ES-I3 (cell line): ENCODE data around the gene PYROXD2.

Source experiments
- H3K36me3 ChIP-seq: 2 replicates; pipeline ENCODE4 v1.6.1; 2013; ENCODE audit warnings: mild to moderate bottlenecking, low read length, control low read depth, moderate library complexity; ENCODE audit not compliant: insufficient read depth
- H3K4me1 ChIP-seq: 2 replicates; pipeline ENCODE4 v1.6.1; 2013; ENCODE audit warnings: mild to moderate bottlenecking, control low read depth, low read length; ENCODE audit not compliant: insufficient read depth
- H3K9ac ChIP-seq: 2 replicates; pipeline ENCODE4 v1.6.1; 2013; ENCODE audit warnings: low read depth, mild to moderate bottlenecking, low read length, moderate library complexity
- H3K9me3 ChIP-seq: 2 replicates; pipeline ENCODE4 v1.6.1; 2013; ENCODE audit warnings: mild to moderate bottlenecking, low read length, moderate library complexity; ENCODE audit not compliant: control insufficient read depth, insufficient read depth

PYROXD2 gene

DNA sequence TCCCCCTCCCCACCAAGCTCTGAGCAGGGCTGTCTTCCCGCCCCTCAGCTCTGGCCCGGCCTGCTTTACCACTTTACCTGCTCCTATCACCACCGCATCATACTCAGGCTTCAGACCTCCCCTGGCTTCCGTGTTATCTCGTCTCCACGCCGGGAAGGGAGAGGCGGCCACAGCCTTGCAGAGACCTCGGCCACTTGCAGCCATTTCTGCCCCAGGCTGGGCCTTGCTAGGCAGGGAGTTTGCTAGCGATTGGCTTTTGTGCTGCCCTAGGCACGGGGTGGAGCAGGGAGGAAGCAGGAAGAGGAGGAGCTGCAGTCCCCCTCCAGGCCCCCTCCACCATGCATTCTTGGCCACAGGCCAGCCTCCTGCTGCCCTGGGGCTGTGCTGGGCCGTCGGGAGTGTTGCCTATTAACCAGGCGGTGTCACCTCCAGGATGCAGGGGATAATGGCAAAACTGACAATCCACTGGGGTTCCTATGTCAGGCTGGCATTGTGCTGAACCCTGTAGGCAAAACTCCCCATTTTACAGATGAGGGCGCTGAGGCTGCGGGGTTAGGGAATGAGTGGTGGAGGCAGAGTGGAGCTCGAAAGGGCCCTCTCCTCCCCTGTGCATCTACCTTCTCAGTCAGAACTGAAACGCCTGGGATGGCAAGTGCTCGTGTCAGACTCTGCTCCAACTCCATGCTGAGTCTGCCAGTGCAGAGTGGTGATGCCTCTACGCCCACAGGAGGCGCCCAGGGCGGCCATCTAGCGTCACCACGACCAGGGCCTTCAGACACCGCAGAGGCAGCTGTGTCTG is at the start of gene PYROXD2:
PYROXD2 (minus strand) TSS at position 251 of the 799 bp plus-strand sequence; CDS start at position 204, 47 bp downstream.
- Histone ChIP-seq H3K9me3 (no peaks in the 10 kb centered on the region), H3K4me1 (peaks cover 14% of the 10 kb centered on the region; the same call in 1 of the 2 replicates), H3K9ac (peak within 1 kb of the TSS; percentile 86), H3K36me3 (no peaks in the 10 kb centered on the region)

DNA sequence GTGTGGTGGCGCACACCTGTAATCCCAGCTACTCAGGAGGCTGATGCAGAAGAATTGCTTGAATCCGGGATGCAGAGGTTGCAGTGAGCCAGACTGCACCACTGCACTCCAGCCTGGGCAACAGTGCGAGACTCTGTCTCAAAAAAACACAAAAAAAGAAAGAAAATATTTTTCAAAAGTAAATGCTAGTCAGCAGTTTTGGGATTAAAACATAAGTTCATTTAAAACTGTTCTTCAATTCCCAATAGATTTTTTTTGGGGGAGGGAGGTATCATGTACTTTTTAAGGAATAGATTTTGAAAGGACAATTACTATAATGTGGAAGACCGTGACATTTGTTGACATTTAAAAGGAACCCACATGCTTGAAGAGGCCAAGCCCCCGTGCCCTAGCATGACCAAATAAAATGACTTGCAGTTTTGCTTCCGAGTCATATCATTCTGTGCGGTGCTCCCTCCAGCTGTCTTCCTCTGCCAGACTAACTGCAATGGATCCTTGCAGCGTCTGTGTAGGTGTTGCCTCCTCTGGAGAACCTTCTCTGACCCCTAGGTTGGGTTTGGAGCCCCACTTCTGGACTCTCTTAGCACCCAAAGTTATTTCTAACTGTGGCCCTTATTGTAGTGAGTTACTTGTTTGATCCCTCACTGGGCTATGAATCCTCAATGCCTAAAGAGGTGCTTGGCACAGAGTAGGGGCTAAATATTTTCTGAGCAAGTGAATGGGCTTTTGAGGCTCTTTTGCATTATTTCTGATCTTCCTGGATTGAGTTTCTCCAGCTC is 49.2 kb upstream of the PYROXD2 start:
- Histone ChIP-seq H3K36me3 (no peaks in the 10 kb centered on the region), H3K9me3 (no peaks in the 10 kb centered on the region), H3K9ac (no peak overlapping the region), H3K4me1 (no peaks in the 10 kb centered on the region; the same call in 1 of the 2 replicates)

- no peaks in the 10 kb centered on the region; the same call in 1 of the 2 replicates for H3K4me1 ChIP-seq
- no peaks in the 10 kb centered on the region for H3K9me3 ChIP-seq
- no peak overlapping the region for H3K9ac ChIP-seq
- H3K36me3 ChIP-seq: no peaks in the 10 kb centered on the region
Observed at GRCh38 chr10:98463016-98463415, 48.0 kb upstream of the PYROXD2 start.

DNA sequence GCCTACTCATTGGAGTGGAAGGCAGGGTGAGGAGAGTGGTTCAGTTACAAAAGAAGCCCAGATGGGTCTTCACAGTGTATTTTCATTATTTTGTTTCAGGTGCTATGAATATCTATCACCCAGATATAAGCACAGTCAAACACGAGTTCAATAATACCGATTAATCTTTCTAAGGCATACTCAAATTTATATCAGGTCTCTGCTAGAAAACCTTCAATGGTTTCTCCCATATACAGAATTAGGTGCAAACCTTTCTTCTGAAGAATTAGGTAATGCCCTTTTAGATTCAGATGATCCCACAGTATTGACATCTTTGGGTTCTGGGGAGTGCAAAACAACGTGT is 46.5 kb upstream of the PYROXD2 start:
- Histone ChIP-seq H3K9ac (no peak overlapping the region), H3K36me3 (no peaks in the 10 kb centered on the region), H3K9me3 (no peaks in the 10 kb centered on the region), H3K4me1 (peaks cover under 1% of the 10 kb centered on the region)

GRCh38 chr10:98460837-98461499 is 46.0 kb upstream of the PYROXD2 start:
- no peaks in the 10 kb centered on the region for H3K36me3 ChIP-seq
- H3K9ac ChIP-seq: no peak overlapping the region
- peaks cover 6% of the 10 kb centered on the region for H3K4me1 ChIP-seq
- H3K9me3 ChIP-seq: no peaks in the 10 kb centered on the region

- no peak overlapping the region for H3K9ac ChIP-seq
- peaks cover 10% of the 10 kb centered on the region for H3K4me1 ChIP-seq
- H3K36me3 ChIP-seq: no peaks in the 10 kb centered on the region
- no peaks in the 10 kb centered on the region for H3K9me3 ChIP-seq
Observed at GRCh38 chr10:98458809-98459784, 44.1 kb upstream of the PYROXD2 start.

DNA sequence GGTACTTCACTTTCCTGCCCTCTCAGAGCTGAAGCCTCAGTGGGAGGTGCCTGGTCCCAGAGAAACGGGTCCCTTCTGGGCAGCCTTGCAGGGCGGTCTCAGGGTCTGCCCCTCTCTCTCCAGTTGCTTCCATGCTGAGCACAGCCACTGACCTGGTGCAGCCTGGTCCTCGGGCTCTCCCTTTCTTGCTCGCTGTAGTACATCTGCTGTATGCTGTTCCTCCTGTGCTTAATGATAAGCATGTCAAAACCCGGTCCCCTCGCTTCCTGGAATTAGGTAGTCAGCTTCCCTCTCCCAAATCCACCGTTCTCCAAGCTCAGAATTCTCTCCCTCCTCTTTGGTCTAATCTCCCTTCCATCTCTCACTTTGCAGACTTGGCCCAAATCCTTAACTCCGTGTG is 42.7 kb upstream of the PYROXD2 start:
- H3K9me3 ChIP-seq: no peaks in the 10 kb centered on the region
- H3K4me1 ChIP-seq: peaks cover 14% of the 10 kb centered on the region
- H3K36me3 ChIP-seq: no peaks in the 10 kb centered on the region
- H3K9ac ChIP-seq: no peak overlapping the region

DNA sequence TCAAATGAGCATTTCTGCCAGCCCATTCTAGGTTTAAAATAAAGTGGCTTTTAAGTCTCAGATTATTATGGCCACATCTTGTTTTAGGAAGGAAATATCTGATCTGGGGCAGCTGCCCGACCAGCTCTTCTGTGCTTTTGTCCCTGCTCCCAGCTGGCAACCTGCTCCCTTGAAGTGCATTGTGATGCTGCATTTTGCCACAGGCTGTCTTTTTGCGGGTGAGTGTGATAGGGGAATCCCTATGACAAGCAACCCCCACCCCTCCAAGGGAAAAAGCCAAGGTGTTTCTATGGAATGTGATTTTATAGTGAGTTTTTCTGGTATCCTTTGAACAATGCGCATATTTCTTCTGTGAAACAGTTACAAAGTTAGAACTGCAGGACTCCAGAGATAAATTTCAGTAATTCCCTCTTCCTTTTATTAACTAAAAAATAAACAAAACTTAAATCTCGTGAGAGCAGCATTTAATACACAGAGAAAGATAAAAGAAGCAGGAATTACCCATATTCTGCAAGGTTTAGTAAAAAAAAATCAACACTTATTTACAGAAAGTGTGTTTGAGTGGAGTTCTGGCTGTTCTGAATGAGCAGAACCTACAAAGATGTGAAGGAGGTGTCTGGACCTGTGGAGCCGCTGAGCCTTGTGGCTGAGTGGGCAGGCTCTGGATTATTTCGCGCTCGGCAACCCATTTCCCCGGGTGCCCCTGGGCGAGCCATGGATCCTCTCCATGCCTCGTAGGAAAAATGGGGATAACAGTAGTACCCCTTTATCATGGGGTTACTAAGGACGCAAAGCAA is 41.9 kb upstream of the PYROXD2 start:
- H3K36me3 ChIP-seq: no peaks in the 10 kb centered on the region
- no peaks in the 10 kb centered on the region for H3K9me3 ChIP-seq
- no peak overlapping the region for H3K9ac ChIP-seq
- peaks cover 14% of the 10 kb centered on the region for H3K4me1 ChIP-seq

DNA sequence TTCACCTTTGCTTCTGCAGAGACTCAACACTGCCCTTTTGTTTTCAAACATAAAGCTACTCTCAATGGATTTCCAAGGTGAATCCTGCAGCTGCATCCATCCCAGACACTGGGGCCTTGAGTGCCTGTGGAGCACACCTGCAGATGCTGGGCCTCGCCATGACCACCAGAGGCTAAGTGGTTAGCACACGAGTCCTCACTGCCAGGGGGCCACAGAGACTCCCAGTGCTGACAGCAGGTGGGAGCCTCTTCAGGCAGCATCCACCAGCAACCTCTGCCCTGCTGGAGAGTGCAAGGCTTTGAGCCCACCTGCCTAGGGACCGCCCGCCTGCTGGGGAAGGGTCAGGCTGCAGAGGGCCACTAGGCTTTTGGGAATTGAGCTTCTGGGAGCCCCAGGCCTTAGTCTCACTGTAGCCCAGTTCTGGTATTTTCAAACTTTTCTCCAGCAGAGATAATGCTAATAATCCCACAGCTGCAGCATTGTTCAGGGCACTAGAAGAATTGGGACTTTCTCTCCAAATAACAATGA is 41.1 kb upstream of the PYROXD2 start:
- Histone ChIP-seq H3K9ac (no peak overlapping the region), H3K9me3 (no peaks in the 10 kb centered on the region), H3K4me1 (peaks cover 14% of the 10 kb centered on the region), H3K36me3 (no peaks in the 10 kb centered on the region)

DNA sequence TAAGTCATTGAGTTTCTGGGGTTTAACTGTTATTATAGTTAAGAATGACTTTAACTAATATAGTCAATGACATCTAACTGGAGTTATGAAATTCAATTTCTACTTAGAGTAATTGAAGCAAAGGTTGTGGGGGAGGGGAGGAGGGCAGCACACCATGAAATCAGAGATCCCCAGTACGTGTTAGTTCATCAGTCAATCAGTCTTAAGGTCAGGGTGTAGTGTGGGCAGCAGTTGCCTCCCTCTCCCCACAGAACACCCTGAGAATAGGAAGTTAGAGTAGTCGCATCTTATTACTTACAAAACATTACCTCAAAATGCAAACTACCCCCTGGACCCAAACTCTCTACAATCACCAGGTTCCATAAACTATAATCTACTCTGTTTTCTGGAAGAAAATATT is 38.7 kb upstream of the PYROXD2 start:
- peaks cover 14% of the 10 kb centered on the region for H3K4me1 ChIP-seq
- H3K9me3 ChIP-seq: no peaks in the 10 kb centered on the region
- no peak overlapping the region for H3K9ac ChIP-seq
- H3K36me3 ChIP-seq: no peaks in the 10 kb centered on the region

DNA sequence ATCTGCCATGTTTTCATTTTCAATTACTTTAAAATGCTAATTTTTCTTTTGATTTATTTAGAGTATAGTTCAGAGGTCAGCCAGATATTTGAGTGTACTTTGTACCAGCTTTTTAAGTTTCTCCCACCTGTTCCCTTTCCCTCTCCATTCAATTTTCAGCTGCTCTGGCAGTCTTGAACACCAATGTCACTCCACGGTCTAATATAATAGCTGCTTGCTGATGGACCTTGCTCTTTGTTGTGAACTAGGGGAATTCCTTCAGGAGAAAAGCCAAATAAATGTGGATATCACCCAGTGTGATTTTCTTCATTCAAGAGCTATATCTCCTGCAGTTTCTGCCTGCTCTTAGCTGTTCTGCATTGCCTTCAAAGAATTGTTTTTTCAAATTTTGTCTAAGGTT is 35.6 kb upstream of the PYROXD2 start:
- Histone ChIP-seq H3K9ac (no peak overlapping the region), H3K9me3 (no peaks in the 10 kb centered on the region), H3K36me3 (no peaks in the 10 kb centered on the region), H3K4me1 (peaks cover 8% of the 10 kb centered on the region; the same call in 1 of the 2 replicates)

DNA sequence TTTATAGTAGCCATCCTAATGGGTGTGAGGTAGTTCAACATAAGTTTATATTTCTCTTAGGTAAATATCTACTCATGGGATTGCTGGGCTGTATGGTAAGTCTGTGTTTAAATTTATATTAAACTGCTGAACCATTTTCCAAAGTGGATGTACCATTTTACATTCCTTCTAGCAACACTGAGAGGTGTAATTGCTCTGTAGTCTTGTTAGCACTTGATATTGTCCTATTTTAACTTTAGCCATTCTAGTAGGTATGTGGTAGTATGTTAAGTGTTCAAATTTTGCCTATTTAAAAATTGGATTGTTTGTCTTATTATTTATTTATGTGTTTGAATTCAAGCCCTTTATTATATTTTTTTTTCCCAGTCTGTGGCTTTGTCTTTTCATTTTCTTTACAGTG is 34.3 kb upstream of the PYROXD2 start:
- Histone ChIP-seq H3K36me3 (no peaks in the 10 kb centered on the region), H3K9me3 (no peaks in the 10 kb centered on the region), H3K9ac (no peak overlapping the region), H3K4me1 (peaks cover 4% of the 10 kb centered on the region; the same call in 1 of the 2 replicates)

- Histone ChIP-seq H3K9ac (peak within 1 kb of the TSS; percentile 78), H3K36me3 (peaks cover 2% of the 10 kb centered on the region; the same call in 1 of the 2 replicates), H3K4me1 (no peaks in the 10 kb centered on the region), H3K9me3 (no peaks in the 10 kb centered on the region)
Observed at GRCh38 chr10:98446661-98447221, 31.8 kb upstream of the PYROXD2 start, which contains the start of gene HPS1. Gene HPS1, minus strand, starts transcription at chr10:98446935. Its CDS starts 3,695 bp downstream, at chr10:98443240.
